ENCODE measurements around the gene SSX2IP. TPM values are rescaled to one million over a fixed set of nuclear protein-coding genes. Genes with fewer than 3 reads are reported as not detected.
"Not testable (repeated sequence)": the region's sequence is repeated elsewhere in the genome, so short reads cannot be mapped to it uniquely, and the experiment has no call there.

Gene SSX2IP
- total RNA-seq, 1 donor from 2014 or later, result 22.2 TPM

DNA sequence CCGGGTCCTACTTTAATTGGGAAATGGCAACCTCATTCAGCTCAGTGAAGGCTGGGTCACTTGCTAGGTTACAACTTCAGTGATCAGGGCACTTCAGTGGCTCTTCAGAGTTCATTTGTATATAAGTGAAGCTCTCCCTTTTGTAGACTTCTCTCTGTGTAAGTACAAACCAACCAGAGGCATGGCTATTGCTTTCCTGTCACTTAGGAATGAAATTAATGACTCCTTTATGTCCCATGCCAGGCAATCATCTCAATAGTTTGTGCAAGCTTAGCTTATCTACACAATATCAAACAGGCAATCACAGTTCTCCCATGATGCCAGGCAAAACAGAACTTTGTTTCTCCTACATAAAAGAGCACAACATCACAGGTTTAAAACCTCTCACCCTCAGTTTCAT, 93.2 kb downstream of the SSX2IP start:
- peaks cover 13% of the 10 kb centered on the region for H3K4me1 Mint-ChIP-seq (ENCODE audit: unreplicated experiment)
- no peak overlapping the region for H3K4me3 Mint-ChIP-seq
- H3K27ac Mint-ChIP-seq, result no peak overlapping the region
- no peak for DNase-seq (ENCODE audit: extremely low spot score, unreplicated experiment)
- H3K9me3 Mint-ChIP-seq, result no peaks in the 10 kb centered on the region
- no peaks in the 10 kb centered on the region for H3K36me3 Mint-ChIP-seq
- no peak for TF ChIP-seq CTCF (conservative IDR thresholded peaks at IDR 0.05)
- H3K27me3 Mint-ChIP-seq, result no peaks in the 10 kb centered on the region

DNA sequence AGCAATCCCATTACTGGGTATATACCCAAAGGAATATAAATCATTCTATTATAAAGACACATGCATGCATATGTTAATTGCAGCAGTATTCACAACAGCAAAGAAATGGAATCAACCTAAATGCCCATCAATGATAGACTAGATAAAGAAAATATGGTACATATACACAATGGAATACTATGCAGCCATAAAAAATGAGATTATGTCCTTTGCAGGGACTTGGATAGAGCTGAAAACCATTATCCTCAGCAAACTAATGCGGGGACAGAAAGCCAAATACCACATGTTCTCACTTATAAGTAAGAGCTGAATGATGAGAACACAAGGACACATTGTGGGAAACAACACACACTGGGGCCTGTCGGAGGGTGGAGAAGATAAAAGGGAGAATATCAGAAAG, 95.3 kb downstream of the SSX2IP start:
- H3K9me3 Mint-ChIP-seq; H3K27me3 Mint-ChIP-seq; H3K36me3 Mint-ChIP-seq; H3K4me3 Mint-ChIP-seq; H3K27ac Mint-ChIP-seq; DNase-seq (ENCODE audit: extremely low spot score, unreplicated experiment): not testable (repeated sequence)
- peaks cover 13% of the 10 kb centered on the region for H3K4me1 Mint-ChIP-seq (ENCODE audit: unreplicated experiment)

Other genes with a start within 250 kb of the SSX2IP start
- 29.5 and 34.1 TPM in 2 replicates for gene RPF1, start 211.2 kb downstream of the SSX2IP start, total RNA-seq (ENCODE audit: low replicate concordance)
- 0.67 and 1.8 TPM in 2 replicates for gene SPATA1, start 184.1 kb downstream of the SSX2IP start, total RNA-seq (ENCODE audit: low replicate concordance)
- gene GNG5, start 183.9 kb downstream of the SSX2IP start, total RNA-seq (ENCODE audit: low replicate concordance), result 114 and 125 TPM in 2 replicates
- 10.6 and 11.3 TPM in 2 replicates for gene CTBS, start 116.0 kb downstream of the SSX2IP start, total RNA-seq (ENCODE audit: low replicate concordance)
- 3.7 and 6.4 TPM in 2 replicates for gene LPAR3, start 202.7 kb upstream of the SSX2IP start, total RNA-seq (ENCODE audit: low replicate concordance)

Measured in type B pancreatic cell (in vitro differentiated cells).